Panc1 (cell line): ENCODE data around the gene GRIN2D. TPM values are rescaled to one million over a fixed set of nuclear protein-coding genes. Genes with fewer than 3 reads are reported as not detected.
A peak's percentile ranks its signal among the peaks of the same experiment; 100 is the strongest.
"Not testable (repeated sequence)": the region's sequence is repeated elsewhere in the genome, so short reads cannot be mapped to it uniquely, and the experiment has no call there.

ENCODE experiments used
- ATAC-seq: fragments of 200-7000 bp; cut with Tn5 transposase; 2 replicates; pipeline ENCODE4 v1.9.1; 2020; ENCODE audit warnings: mild to moderate bottlenecking, moderate library complexity
- BruUV-seq: library from RNA; stranded (reverse); fragments of 400-500 nt; replicated peaks from 2 replicates; lab custom pipeline; 2021; lab: Mats Ljungman, UMichigan
- CTCF ChIA-PET: fragments of 300-600 bp; sonication (Branson Sonifier 250); formaldehyde crosslinking; loops from one replicate; lab custom pipeline; 2022; ENCODE audit warnings: antibody characterized with exemption; lab: Charles Lee
- POLR2A ChIA-PET: fragments of 300-600 bp; sonication (Branson Sonifier 250); formaldehyde crosslinking; loops from one replicate; lab custom pipeline; 2022; ENCODE audit warnings: antibody characterized with exemption; lab: Charles Lee
- DNase-seq: peaks from one replicate; pipeline ENCODE4 v3.0.0-alpha.2; 2010; ENCODE audit warnings: low read depth, low spot score
- H3K27ac ChIP-seq: 2 replicates; pipeline ENCODE4 v1.5.1; 2011; ENCODE audit warnings: mild to moderate bottlenecking, low read length, inconsistent platforms
- H3K27me3 ChIP-seq: fragments of 200-500 bp; sonication (Bioruptor generic); 2 replicates; pipeline ENCODE4 v1.6.0; 2014; ENCODE audit warnings: low read length, inconsistent platforms; ENCODE audit not compliant: control insufficient read depth, insufficient read depth
- H3K36me3 ChIP-seq: fragments of 200-500 bp; sonication (Bioruptor generic); 2 replicates; pipeline ENCODE4 v1.5.1; 2014; ENCODE audit warnings: inconsistent platforms, mild to moderate bottlenecking, low read length, moderate library complexity; ENCODE audit not compliant: control insufficient read depth, insufficient read depth
- H3K4me1 ChIP-seq: 2 replicates; pipeline ENCODE4 v1.5.1; 2011; ENCODE audit warnings: inconsistent platforms, mild to moderate bottlenecking, low read length, moderate library complexity; ENCODE audit not compliant: control insufficient read depth, insufficient read depth
- H3K4me3 ChIP-seq, 2 experiments: 2 replicates each; pipeline ENCODE4 v1.5.1; 2011 to 2012; ENCODE audit warnings: low read depth in 2 of 2, low read length in 2 of 2, mild to moderate bottlenecking in 2 of 2, inconsistent platforms in 1 of 2, moderate library complexity in 1 of 2
- H3K9me3 ChIP-seq: fragments of 200-500 bp; sonication (Bioruptor generic); 2 replicates; pipeline ENCODE4 v1.5.1; 2014; ENCODE audit warnings: low read depth, mild to moderate bottlenecking, inconsistent platforms, low read length, moderate library complexity; ENCODE audit not compliant: control insufficient read depth, insufficient read depth
- CTCF ChIP-seq: fragments of 450-650 bp; IDR thresholded peaks from 2 replicates; pipeline ENCODE4 v1.5.1; 2017; ENCODE audit warnings: mild to moderate bottlenecking
- POLR2AphosphoS5 ChIP-seq: IDR thresholded peaks from 2 replicates; pipeline ENCODE4 v1.6.1; 2012; ENCODE audit warnings: mild to moderate bottlenecking, low read depth, low read length, moderate library complexity
- SIN3A ChIP-seq: IDR thresholded peaks from 2 replicates; pipeline ENCODE4 v1.6.1; 2012; ENCODE audit warnings: low read depth, mild to moderate bottlenecking, low read length, moderate library complexity, borderline replicate concordance; ENCODE audit not compliant: insufficient read depth
- TCF7L2 ChIP-seq: IDR thresholded peaks from 2 replicates; pipeline ENCODE4 v1.6.1; 2011; ENCODE audit warnings: mild to moderate bottlenecking, low read depth, low read length, inconsistent platforms
- in situ Hi-C: cut with HindIII; loops from 2 replicates; pipeline ENCODE4 v1.10.0; 2016; ENCODE audit warnings: low sequenced_read_pairs, low pct_unique_long_range_greater_than_20kb
- intact Hi-C: fragments of 100-400 bp; cut with micrococcal nuclease; formaldehyde crosslinking; loops from one replicate; pipeline ENCODE4 v1.10.0; 2022; ENCODE audit not compliant: unreplicated experiment
- total RNA-seq: library from RNA; stranded (reverse); gene quantifications from one replicate; pipeline ENCODE4 v1.2.1, GENCODE V29; 2021; ENCODE audit not compliant: unreplicated experiment
- TF ChIP-seq, protein P1 (sequence below), 2 experiments: IDR thresholded peaks; 2 replicates each; pipeline ENCODE4 v1.6.1; 2011 to 2012; ENCODE audit warnings: low read depth in 2 of 2, control low read depth in 1 of 2, low read length in 1 of 2, mild to moderate bottlenecking in 1 of 2, moderate library complexity in 1 of 2; ENCODE audit not compliant: insufficient read depth in 1 of 2

GRIN2D gene
- total RNA-seq, 1 experiment from 2014 or later = 6.2 TPM

DNA sequence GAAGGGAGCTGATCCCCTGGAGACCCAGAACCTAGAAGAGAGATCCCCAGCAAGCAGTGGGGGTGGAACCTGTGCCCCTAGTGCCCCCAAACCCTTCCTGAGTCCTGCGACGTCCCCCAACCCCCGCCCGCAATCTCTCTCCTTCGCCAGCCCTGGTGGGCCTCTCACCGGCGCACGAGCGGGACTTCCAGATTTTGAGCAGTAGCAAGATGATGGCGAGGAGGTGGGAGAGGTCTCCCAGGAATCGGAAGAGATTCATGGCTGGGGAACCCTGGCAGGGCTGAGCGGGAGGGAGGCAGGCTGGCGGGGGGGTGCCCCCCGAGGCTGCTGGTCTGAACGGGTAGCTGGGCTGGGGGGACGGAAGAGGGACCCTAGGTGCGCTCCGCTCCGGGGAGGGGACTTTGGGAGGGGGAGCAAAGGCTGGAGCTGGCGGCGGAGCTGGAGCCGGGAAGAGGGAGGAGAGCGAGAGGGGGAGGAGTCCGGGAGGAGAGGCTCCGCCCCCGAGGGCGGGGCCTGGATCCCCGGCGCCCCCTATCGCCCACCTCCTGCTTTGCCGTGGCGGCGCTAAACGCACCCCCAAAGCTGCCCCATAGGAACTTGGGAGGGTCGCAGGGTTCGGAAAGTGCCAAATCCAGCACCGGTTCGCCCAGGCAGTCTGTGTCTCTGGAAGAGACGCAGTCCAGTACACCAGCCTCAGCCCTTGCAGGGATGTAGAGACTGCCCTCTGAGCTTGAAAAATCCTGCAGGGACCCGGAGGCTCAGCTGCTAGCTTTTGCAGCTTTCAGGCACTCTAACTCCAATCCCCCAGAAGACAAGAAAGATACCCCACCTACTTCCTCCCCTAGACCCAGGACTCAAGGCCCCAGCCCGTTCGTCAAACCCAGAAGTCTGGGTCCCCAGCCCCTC lies 2.1 kb upstream of the GRIN2D start, which contains the start of gene KDELR1:
KDELR1 (minus strand) TSS at position 452 of the 906 bp plus-strand sequence; CDS start at position 259, 193 bp downstream.
- no peak for DNase-seq
- peaks cover 16% of the 10 kb centered on the region; the same call in 1 of the 2 replicates for H3K36me3 ChIP-seq
- BruUV-seq = no TSS peak
- peak within 1 kb of the TSS; percentile 86 to 87 for H3K4me3 ChIP-seq
- intact Hi-C loops (no loop called here), in situ Hi-C loops (no loop called here)
- no peaks in the 10 kb centered on the region for H3K27me3 ChIP-seq
- ChIA-PET POLR2A (interaction anchor here (0.6 kb wide), 2 partner anchors 10 to 447 kb away, joined by 3 to 17 read pairs; no protein-coding TSS in a partner anchor), CTCF (interaction anchor here (0.5 to 0.8 kb wide), 4 partner anchors 17 to 254 kb away, joined by 3 to 15 read pairs (median 5); no protein-coding TSS in a partner anchor)
- no peaks in the 10 kb centered on the region for H3K9me3 ChIP-seq
- H3K4me1 ChIP-seq = peaks cover 19% of the 10 kb centered on the region
- H3K27ac ChIP-seq = peak within 1 kb of the TSS; percentile 88
- TF ChIP-seq, protein P1, sequence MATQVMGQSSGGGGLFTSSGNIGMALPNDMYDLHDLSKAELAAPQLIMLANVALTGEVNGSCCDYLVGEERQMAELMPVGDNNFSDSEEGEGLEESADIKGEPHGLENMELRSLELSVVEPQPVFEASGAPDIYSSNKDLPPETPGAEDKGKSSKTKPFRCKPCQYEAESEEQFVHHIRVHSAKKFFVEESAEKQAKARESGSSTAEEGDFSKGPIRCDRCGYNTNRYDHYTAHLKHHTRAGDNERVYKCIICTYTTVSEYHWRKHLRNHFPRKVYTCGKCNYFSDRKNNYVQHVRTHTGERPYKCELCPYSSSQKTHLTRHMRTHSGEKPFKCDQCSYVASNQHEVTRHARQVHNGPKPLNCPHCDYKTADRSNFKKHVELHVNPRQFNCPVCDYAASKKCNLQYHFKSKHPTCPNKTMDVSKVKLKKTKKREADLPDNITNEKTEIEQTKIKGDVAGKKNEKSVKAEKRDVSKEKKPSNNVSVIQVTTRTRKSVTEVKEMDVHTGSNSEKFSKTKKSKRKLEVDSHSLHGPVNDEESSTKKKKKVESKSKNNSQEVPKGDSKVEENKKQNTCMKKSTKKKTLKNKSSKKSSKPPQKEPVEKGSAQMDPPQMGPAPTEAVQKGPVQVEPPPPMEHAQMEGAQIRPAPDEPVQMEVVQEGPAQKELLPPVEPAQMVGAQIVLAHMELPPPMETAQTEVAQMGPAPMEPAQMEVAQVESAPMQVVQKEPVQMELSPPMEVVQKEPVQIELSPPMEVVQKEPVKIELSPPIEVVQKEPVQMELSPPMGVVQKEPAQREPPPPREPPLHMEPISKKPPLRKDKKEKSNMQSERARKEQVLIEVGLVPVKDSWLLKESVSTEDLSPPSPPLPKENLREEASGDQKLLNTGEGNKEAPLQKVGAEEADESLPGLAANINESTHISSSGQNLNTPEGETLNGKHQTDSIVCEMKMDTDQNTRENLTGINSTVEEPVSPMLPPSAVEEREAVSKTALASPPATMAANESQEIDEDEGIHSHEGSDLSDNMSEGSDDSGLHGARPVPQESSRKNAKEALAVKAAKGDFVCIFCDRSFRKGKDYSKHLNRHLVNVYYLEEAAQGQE (IDR thresholded peaks at IDR 0.05; ENCODE audit: insufficient read depth in 1 of 2, low read depth in 2 of 2, low read length in 1 of 2) = no peak
- TF ChIP-seq CTCF (peak; percentile 92), SIN3A (no peak), TCF7L2 (no peak), POLR2AphosphoS5 (peak; percentile 44; the same call in 1 of the 2 replicates)
- ATAC-seq = peak; percentile 70

- DNase-seq, intact Hi-C loops, in situ Hi-C loops, H3K9me3 ChIP-seq, ATAC-seq, BruUV-seq, H3K27ac ChIP-seq, H3K27me3 ChIP-seq: not testable (repeated sequence)
- CTCF ChIA-PET = interaction anchor here (0.7 kb wide), 1 partner anchor 254 kb away, joined by 5 read pairs; no protein-coding TSS in a partner anchor
- H3K4me3 ChIP-seq = peak overlapping the region in 1 of 2 experiments; percentile 86; a peak in 2 of 4 replicates
- peaks cover 24% of the 10 kb centered on the region for H3K4me1 ChIP-seq
- H3K36me3 ChIP-seq = peaks cover 16% of the 10 kb centered on the region; the same call in 1 of the 2 replicates
- POLR2A ChIA-PET = interaction anchor here (0.6 kb wide), 1 partner anchor 10 kb away, joined by 17 read pairs; no protein-coding TSS in a partner anchor
Observed at GRCh38 chr19:48392006-48392344, 1.5 kb upstream of the GRIN2D start.
